Left hindlimb (tissue), 1 donor: ENCODE measurements around the gene CUL1.

Source experiments
- DNase-seq: peaks from one replicate; pipeline ENCODE4 v3.0.0-alpha.2; 2018

The CUL1 gene

DNA sequence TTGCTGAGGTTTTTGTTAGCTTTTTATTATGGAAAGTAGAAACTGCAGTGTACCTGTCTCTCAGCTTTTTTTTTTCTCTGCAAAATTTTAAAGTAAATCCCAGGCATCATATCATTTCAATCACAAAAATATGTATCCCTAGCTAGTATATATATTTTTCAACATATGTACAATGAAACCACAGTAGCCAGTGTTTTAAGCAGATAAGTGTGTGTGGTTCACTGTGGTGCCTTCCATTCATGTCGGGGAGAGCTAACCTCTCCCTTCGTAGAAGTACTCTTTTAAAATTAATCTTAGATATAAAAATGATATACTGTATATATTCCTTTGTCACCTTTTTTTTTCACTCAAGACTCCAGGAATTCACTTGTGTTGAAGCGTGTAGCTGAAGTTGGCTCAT lies 22.7 kb downstream of the CUL1 start:
- DNase-seq: no peak

DNA sequence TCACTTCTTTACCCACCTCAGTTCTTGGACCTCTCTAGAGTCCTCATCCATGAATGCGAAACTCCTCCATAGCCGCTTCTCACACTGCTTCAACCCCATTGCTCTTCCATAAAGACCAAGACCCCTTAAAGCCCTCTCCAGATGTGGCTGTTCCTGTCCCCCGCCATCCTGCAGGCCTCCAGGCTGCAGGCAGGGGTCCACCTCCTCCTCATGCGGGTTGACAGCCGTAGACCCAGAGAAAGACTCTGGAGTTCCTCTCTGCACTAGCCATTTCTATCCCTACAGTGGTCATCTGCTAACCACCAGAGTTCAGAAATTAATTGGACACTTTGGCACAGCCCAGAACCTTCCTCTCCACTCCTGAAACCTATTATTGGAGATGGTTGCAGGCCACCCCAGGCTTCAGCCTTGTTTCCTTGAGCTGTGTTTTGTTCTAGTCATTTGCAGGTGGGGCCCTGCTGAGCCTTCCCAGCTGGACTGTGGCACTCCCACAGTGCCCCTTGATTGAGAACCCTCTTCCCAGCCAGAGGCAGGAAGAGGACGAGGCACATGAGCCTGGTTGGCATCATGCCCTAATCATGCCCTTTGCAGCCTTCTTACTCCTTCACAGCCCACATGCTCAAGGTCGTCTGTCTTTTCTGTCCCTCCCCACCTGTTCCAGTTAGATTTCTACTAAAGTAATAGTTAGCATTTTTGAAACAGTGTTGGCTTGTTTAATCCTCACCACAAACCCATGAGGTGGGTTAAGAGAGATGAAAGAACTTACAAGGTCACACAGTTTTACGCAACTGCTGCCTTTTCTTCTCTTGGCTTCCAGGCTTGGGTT lies 23.9 kb downstream of the CUL1 start:
- no peak for DNase-seq

DNA sequence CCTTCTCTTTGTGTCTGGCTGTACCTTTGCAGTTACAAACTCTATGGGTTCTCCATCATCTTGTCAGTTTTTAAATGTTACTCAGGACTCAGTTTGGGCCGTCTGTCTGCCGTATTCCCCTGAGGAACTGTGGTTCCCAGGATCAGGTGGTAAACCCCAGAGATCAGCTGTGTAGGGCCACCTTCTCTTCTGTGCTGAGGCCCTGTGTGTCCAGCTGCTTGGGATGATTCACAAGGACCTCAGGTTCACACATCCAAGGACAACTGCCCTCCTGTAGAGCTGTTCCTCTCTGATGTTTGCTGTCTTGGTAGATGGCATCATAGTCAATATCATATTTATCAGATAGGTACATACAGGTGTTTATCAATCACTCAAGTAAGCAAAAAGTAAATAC lies 24.5 kb downstream of the CUL1 start:
- no peak for DNase-seq

DNA sequence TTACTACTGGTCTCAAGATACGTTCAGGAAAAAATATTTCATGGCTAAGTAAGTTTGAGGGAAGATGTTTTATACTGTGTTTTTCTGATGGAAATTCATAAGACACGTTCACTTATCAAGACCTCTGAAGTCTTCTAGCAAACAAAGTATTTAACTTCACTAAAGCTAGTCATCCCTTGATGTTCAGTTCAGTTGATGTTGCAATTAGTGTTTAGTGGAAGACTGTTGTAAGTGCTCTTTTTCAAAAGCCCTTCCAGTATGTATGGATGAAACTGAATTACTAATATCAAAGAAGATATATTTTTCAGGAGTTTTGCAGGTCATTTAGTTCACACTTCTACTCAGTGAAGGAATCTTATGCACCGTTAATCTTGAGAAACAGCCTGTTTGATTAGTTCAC lies 25.1 kb downstream of the CUL1 start:
- no peak for DNase-seq

DNA sequence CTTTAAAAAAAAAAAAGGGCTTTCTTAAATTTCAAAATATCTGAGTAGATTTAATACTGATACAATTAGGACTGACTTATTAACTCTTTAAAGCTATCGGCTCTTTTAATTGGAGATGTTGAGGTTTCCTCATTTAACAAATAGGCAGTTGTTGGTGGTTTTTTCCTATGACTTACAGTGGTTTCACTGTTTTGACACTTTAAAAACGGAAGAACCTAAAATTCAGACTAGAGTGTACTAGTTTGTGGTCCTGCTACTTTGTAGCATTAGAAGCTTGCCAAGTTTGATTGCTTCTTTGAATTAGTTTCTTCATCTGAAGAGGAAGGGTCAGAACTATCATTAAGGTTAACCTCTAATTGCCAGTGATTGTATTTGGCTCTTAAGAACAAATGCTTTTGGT lies 27.7 kb downstream of the CUL1 start:
- DNase-seq: no peak

DNA sequence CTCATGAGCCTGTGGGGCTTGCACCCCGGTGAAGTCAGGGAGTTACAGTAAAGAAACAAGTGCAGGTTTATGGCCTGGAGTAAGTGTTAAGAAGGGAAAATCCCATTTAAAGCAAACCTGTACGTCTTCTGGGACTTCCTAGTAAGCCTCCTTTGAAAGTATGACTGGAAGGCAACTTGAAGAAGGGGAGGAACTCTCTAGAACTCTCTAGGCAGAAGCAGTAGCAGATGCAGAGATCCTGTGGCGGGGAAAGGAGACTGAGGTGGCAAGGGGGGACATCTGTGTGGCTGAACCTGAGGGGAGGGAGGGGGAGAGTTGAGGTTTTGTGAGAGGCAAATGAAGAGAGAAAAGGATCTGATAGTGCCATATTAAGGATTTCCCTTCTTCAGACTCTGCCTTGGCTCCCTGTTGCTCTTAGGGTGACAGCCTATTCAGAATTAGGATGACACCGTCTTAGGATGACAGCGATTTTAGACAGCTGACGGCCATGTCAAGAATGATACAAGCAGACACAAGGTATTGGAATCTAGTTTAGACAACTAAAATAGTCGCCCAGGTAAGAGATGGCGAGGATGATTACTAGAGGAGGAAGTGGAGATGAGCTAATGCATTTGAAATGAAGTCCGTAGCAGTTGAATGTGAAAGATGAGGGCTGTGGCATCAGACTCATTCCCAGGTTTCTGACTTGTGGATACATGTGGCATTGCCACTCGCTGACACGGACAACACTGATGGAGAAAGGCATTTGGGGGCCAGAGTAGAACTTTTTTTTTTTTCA lies 29.0 kb downstream of the CUL1 start:
- DNase-seq: no peak

DNA sequence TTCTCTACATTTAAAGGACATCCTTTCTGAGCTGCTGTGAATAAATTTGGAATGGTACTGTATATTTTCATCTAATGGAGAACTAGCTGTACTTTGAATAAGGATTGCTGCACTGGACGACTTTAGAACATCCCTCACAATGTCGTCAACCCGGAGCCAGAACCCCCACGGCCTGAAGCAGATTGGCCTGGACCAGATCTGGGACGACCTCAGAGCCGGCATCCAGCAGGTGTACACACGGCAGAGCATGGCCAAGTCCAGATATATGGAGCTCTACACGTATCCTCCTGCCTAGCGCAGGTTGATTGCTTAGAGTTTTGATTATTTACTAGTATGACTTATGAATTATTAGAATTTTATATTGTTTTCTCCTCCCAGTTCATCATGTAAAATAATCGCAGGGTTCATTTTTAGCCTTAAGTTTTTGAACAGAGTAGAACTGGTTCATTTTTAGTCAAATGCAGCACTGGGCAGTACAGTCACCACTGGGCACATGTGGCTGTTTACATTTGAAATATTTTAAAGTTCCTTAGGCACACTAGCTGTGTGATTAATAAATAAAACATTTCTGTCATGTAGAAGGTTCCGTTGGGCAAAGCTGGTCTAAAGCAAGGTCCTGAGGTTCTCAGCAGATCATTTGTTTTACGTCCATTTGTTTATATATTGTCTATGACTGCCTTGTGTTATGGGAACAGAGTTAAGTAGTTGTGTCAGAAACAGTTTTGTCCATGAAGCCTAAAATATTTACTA lies 31.5 kb downstream of the CUL1 start:
- no peak for DNase-seq

DNA sequence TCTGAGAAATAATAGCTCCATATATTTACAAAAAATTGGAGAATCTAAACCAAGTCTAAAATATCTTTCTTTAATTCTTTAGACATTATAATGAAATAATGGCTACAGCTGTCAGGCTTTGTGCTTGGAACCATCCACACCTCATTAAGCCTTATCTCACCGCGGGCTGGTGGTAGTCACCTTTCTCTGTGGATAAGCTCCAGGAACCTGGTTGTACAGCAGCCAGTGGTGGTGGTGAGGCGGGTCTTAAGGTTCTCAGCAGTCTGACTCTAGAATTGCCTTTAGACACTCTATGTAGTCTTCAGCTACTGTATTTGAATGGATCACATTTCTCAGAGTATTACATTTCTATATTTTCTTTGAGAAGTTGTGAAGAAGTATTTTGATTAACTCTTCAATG lies 34.2 kb downstream of the CUL1 start:
- no peak for DNase-seq

DNA sequence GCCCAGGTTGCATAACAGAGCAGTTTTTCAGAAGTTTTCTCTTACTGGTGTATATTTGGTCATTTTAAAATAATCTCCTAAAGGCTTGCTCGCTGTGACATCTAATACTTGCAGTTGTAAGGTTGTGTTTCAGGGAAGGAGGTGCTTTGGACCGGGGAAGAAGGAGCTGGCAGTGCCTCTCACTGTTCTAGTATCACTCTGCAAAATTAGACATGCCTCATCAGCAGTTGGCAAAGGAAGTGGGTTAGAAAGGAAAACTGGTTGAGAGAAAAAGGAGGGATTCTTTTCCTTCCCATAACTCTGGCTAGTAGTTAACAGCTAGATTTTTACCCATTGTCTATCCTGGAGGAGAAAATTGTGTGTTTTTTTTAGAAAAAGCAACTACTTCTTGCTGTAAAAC lies 34.8 kb downstream of the CUL1 start:
- DNase-seq: no peak

DNA sequence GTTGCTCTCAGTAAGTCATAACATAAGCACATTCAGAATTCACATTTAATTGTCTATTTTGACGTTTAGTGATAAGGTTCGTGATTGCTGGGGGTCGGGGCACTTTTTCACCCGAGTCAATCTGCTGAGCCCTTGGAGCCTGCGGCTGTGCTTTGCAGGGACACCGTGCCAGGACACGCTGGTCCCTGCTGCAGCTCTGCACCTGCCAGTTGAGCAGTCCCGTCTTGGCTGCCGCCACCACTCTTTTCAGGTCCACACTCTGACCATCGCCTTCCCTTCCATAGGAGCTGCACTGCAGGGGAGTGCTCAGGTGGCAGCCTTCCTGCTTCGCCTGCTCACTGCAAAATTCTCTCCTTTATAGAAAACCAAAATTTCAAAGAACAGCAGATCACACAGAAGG lies 36.4 kb downstream of the CUL1 start:
- DNase-seq: no peak

DNA sequence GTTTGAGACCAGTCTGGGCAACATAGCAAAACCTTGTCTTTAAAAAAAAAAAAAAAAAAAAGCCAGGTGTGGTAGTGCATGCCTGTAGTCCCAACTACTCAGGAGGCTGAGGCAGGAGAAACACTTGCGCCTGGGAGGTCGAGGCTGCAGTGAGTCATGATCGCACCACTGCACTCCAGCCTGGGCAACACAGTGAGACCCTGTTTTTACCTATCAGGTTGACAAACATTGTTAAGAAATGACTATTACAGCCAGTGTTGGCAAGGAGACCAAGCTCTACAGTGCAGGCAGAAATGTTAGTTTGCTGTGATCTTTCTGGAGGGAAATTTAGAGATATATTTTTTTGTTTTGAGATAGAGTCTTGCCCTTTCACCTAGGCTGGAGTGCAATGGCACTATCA lies 37.3 kb downstream of the CUL1 start:
- DNase-seq: no peak

DNA sequence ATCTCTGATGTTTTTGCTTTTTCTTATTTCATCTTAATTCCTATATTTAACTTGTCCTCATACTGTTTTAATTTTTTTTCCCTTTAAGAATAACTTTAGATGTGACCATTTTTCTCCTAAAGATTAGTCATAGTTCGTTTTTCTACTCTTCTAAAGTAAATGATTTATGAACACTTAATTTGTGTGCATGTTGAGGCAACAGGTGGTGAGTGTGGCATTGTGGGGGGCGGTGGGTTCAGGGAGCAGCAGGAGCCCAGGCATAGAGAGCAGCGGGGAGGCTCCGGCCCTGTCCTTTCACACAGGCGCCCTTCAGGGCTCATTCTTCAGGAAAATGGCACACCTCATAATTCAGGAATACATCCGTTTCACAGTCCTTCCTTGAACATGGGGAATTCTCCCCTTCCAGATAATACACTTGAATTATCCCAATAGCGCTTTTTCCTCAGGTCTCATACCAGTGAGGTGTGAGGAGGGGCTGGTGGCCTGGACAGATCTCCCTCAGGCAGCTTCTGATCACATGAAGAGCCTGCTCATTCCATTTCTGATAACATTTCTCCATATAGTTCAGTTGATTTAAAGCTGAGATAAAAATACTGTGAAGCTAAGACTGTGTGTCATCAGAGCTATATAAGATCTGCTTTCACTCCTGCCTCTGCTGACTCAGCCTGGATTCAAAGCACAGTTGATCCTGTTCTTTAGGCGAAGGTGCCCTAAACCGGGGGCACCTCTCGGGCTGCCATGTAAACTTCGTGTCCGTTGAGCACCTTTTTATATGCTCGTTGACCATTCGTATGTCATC lies 40.2 kb downstream of the CUL1 start:
- DNase-seq: no peak

DNA sequence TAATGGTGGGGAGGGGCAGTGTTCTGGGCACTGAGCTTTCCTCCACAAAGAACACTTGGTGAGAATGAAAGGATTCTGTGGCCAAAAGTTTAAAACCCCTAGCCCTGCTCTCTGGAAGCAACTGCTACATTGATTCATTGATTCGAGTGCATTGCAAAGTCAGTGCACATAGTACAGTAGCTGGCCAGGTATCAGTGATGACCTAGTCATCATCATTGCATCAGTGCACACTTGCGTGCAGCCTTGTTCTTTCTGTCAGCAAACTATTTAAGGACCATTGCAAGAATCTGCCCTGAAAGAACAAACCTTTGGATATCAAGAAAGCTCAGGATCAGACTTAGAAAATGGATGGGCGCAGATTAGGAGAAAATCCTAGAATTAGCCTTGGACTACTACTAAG lies 47.4 kb downstream of the CUL1 start:
- DNase-seq: no peak

DNA sequence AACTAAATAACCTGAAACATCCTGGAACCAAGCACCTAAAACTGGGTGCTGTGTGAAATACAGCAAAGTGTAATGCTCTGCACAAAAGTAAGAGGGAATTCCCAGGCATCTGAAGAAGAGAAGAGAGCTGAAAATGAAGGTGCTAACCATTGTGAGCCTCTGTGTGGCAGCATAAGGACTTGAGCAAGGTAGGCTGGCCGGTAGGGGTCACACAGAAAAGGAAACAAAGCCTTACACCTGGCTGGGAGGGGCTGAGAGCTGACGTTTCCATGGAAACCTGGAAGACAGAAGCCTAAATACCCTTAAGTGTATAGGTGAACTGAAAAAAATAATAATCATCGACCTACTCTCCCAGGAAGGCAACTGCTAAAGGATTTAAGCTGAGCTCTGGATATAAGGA lies 48.6 kb downstream of the CUL1 start:
- DNase-seq: no peak

DNA sequence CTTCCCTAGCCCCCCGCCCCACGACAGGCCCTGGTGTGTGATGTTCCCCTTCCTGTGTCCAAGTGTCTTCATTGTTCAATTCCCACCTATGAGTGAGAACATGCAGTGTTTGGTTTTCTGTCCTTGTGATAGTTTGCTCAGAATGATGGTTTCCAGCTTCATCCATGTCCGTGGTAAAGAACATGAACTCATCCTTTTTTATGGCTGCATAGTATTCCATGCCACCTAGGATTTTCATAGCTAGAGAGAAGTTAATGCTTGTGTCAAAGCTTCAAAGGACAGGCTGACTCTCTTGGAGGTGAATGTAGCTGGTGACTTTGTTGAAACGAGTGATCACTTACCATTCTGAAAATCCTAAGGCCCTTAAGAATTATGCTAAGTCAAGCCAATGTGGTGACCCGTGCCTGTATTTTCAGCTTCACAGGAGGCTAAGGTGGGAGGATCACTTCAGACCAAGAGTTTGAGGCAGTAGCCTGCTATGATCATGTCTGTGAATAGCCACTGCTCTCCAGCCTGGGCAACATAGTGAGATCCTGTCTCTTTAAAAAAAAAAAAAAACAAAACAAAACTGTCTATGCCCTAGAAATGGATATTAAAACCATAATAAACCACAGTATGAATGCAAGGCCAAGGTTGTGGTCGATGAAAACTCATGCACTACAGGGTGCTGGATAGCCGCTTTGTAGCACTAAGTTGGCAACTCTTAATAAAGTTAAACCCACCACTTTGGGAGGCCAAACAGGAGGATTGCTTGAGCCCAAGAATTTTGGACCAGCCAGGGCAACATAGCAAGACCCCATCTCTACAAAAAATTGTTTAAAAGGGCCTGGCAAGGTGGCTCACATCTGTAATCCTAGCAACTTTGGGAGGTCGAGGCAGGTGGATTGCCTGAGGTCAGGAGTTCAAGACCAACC lies 52.0 kb downstream of the CUL1 start:
- no peak for DNase-seq

DNA sequence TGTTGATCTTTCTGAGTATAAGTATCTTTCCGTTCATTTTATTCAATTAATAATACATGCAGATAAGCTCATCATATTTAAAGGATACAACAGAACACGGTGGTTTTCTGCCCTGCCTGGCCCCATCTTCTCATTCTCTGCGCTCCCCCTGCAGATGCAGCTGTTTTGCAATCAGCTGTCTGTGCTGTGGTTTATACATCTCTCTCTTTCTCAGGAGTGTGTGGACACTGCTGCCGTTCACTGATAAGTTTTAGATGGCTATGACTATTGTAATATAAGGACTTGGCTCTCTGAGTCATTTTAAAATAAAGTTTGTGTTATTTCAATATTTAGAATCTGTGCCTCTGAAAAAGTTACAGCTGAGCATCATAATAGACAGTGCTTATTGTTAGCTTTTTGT lies 54.5 kb downstream of the CUL1 start:
- DNase-seq: no peak

DNA sequence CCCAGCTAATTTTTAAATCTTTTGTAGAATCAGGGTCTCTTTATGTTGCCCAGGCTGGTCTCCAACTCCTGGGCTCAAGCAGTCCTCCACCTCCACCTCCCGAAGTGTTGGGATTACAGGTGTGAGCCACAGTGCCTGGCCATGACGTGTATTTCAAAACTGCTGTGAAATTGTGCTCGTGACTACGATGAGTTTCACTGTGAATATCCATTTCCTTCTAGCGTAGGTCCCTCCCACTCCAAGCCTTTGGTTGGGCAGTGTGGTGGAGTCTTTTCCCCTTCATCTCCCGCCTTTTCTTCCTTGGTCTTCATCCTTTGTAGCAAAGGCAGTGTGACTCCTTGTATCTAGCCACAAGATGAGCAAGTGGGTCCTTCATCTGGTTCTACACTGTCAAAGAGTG lies 56.2 kb downstream of the CUL1 start:
- DNase-seq: no peak

DNA sequence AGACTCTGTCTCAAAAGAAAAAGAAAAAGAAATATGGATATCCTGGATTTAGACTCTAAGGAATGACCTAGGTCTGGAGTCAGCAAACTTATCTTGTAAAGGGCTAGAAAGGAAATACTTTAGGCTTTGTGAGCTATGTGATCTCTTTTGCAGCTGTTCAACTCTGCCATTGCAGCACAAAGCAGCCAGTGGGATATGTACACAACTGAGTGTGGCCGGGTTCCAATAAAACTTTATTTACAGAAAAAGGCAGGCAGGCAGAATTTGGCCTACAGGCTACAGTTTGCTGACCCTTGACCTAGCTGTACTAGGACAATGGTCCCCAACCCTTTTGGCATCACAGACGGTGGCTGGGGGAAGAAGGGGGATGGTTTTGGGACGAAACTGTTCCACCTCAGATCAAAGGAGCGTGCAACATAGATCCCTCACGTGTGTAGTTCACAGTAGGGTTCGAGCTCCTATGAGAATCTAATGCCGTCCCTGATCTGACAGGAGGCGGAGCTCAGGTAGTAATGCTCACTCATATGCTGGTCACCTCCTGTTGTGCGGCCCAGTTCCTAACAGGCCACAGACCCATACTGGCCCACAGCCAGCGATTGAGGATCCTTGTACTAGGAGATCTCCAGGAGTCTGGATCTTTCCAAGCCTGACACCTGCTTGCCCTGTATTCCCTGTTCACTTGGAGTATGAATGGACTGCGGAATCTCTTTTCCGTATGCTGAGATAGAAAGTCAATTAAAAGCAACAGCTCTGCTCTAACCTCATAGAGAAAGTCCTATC lies 63.0 kb downstream of the CUL1 start:
- no peak for DNase-seq

DNA sequence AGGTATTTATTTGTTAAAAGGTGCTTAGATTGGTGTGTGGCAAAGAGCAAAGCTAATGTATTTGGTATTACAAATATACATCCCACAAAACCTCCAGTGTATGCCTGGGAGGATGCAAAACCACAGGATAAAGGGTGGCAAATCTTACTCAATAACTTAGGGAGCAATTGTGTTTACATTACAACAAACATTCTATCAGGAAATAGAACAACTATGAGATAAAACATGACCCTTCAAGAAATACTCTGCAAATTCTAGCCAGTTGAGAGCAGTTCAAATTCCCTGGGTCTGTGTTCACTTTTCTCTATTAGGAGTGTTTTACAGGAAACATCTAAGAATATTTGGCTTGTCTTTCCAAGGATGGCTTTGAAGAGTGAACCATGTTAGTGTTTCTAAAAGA lies 64.9 kb downstream of the CUL1 start:
- DNase-seq: no peak

DNA sequence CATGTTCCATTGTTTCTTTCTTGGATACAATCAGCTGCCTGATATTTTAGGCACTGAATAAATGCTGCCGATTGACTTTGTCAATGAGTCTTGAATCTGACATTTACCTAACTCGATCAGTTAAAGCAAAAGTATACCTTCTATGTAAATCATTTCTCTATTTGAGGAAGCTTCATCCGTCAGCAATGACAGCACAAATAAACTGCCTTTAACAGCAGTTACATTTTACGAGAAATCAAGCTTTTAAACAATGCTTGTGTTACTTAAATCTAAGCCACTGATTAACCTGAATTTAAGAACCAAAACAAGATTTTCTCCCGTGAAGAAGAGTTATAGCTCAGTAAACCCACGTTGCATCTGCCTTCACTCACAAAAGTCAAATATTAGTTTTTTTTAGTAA lies 71.3 kb downstream of the CUL1 start:
- no peak for DNase-seq
